B cell (primary cell): ENCODE results near the gene DCHS2. TPM values are rescaled to one million over a fixed set of nuclear protein-coding genes. Genes with fewer than 3 reads are reported as not detected.

ENCODE experiments used
- ATAC-seq: fragments of 200-7000 bp; cut with Tn5 transposase; one replicate; pipeline ENCODE4 v1.10.0; 2021; ENCODE audit warnings: low read depth, mild to moderate bottlenecking, moderate number of reproducible peaks, moderate library complexity
- CTCF ChIA-PET: fragments of 350-600 bp; sonication (Branson Sonifier 250); formaldehyde crosslinking; loops from one replicate; lab custom pipeline; 2021; ENCODE audit warnings: antibody characterized with exemption, inconsistent platforms; lab: Charles Lee
- POLR2A ChIA-PET: fragments of 350-600 bp; sonication (Branson Sonifier 250); formaldehyde crosslinking; loops from one replicate; lab custom pipeline; 2021; ENCODE audit warnings: antibody characterized with exemption; lab: Charles Lee
- DNase-seq: peaks from one replicate; pipeline ENCODE4 v3.0.0; 2013
- H2AFZ ChIP-seq: 2 replicates; pipeline ENCODE4 v1.6.1; 2012; ENCODE audit warnings: mild to moderate bottlenecking, low read depth, low read length; ENCODE audit not compliant: insufficient read depth, poor library complexity, severe bottlenecking
- H3K27ac ChIP-seq, 2 donors: 1 replicate in 1 of 2; 2 replicates in 1 of 2; pipeline ENCODE4 v1.5.1; 2012 to 2013; ENCODE audit warnings: low read length in 2 of 2, mild to moderate bottlenecking in 2 of 2, moderate library complexity in 1 of 2
- H3K27me3 ChIP-seq, 4 experiments: fragments of 200-600 bp in 1 of 4; sonication (generic) in 1 of 4; replicated peaks in 1 of 4; 1 replicate in 2 of 4; 2 replicates in 2 of 4; pipeline versions ENCODE4 v1.6.1 to v1.7.0; 2013 to 2016; ENCODE audit warnings: low read length in 3 of 4, mild to moderate bottlenecking in 2 of 4, mixed read lengths in 1 of 4, moderate library complexity in 1 of 4; ENCODE audit not compliant: insufficient read depth in 4 of 4, control insufficient read depth in 3 of 4; ENCODE audit errors: control extremely low read depth in 1 of 4
- H3K36me3 ChIP-seq, 2 experiments: replicated peaks in 1 of 2; 1 replicate in 1 of 2; 2 replicates in 1 of 2; pipeline versions ENCODE4 v1.6.1 to v1.7.1; 2013; ENCODE audit warnings: low read length in 1 of 2; ENCODE audit not compliant: insufficient read depth in 2 of 2, control insufficient read depth in 1 of 2; ENCODE audit errors: control extremely low read depth in 1 of 2, extremely low read depth in 1 of 2
- H3K4me1 ChIP-seq, 2 donors: fragments of 200-600 bp in 1 of 2; sonication (generic) in 1 of 2; 1 replicate in 1 of 2; 2 replicates in 1 of 2; pipeline versions ENCODE4 v1.5.1 to v1.6.1; 2013 to 2017; ENCODE audit warnings: low read length in 2 of 2; ENCODE audit not compliant: control insufficient read depth in 2 of 2, insufficient read depth in 2 of 2
- H3K4me2 ChIP-seq: replicated peaks from 2 replicates; pipeline ENCODE3; 2012; ENCODE audit warnings: mild to moderate bottlenecking, low read depth, low read length; ENCODE audit not compliant: poor library complexity, severe bottlenecking
- H3K4me3 ChIP-seq, 5 experiments: fragments of 200-600 bp in 1 of 5; sonication (generic) in 1 of 5; 1 replicate in 3 of 5; 2 replicates in 2 of 5; pipeline versions ENCODE4 v1.5.1 to v1.7.0; 2011 to 2016; ENCODE audit warnings: low read length in 4 of 5, mild to moderate bottlenecking in 4 of 5, low read depth in 2 of 5, control low read depth in 1 of 5, moderate library complexity in 1 of 5; ENCODE audit not compliant: insufficient read depth in 1 of 5; ENCODE audit errors: control extremely low read depth in 1 of 5, extremely low read depth in 1 of 5
- H3K79me2 ChIP-seq: fragments of 200-600 bp; sonication (generic); one replicate; pipeline ENCODE4 v1.6.0; 2016; ENCODE audit warnings: low read length; ENCODE audit not compliant: control insufficient read depth, insufficient read depth
- H3K9ac ChIP-seq: fragments of 200-600 bp; sonication (generic); 2 replicates; pipeline ENCODE4 v1.6.1; 2017; ENCODE audit warnings: mild to moderate bottlenecking, low read length, moderate library complexity
- H3K9me3 ChIP-seq, 3 donors: one replicate each; pipeline versions ENCODE4 v1.6.1 to v1.7.1; 2013; ENCODE audit warnings: low read length in 2 of 3; ENCODE audit not compliant: control insufficient read depth in 2 of 3, insufficient read depth in 1 of 3; ENCODE audit errors: control extremely low read depth in 1 of 3
- H4K20me1 ChIP-seq: 2 replicates; pipeline ENCODE4 v1.6.0; 2012; ENCODE audit warnings: mild to moderate bottlenecking, low read length; ENCODE audit not compliant: insufficient read depth, control insufficient read depth, poor library complexity, severe bottlenecking
- H3K27ac Mint-ChIP-seq: one replicate; pipeline ENCODE4 v1.8.0; 2021; ENCODE audit warnings: mixed read lengths
- H3K27me3 Mint-ChIP-seq: one replicate; pipeline ENCODE4 v1.8.0; 2021; ENCODE audit warnings: mixed read lengths
- H3K4me1 Mint-ChIP-seq: one replicate; pipeline ENCODE4 v1.8.0; 2021; ENCODE audit warnings: mixed read lengths
- H3K4me3 Mint-ChIP-seq: one replicate; pipeline ENCODE4 v1.8.0; 2021; ENCODE audit warnings: mixed read lengths
- H3K9me3 Mint-ChIP-seq: one replicate; pipeline ENCODE4 v1.8.0; 2022; ENCODE audit warnings: mixed read lengths; ENCODE audit not compliant: insufficient read depth
- CTCF ChIP-seq: fragments of 200-600 bp; IDR thresholded peaks from one replicate; pipeline ENCODE4 v1.8.0; 2022; ENCODE audit warnings: antibody characterized with exemption, mild to moderate bottlenecking
- EZH2 ChIP-seq: IDR thresholded peaks from 2 replicates; pipeline ENCODE4 v1.6.1; 2012; ENCODE audit warnings: borderline replicate concordance, low read depth, mild to moderate bottlenecking, moderate library complexity, low read length; ENCODE audit not compliant: insufficient read depth, poor library complexity, severe bottlenecking
- WGBS: methylation state at CpG from one replicate; pipeline ENCODE4 v1.1.5; 2013; ENCODE audit warnings: missing lambda C conversion rate; ENCODE audit not compliant: insufficient coverage; 5-methylcytosine and 5-hydroxymethylcytosine counted together
- intact Hi-C: fragments of 100-400 bp; cut with micrococcal nuclease; formaldehyde crosslinking; loops from one replicate; pipeline ENCODE4 v1.10.0; 2022
- polyA plus RNA-seq: library from polyadenylated mRNA; depleted of rRNA; stranded (reverse); fragments of >200 nt; gene quantifications from 2 replicates; pipeline ENCODE4 v1.2.3, GENCODE V29; 2012
- total RNA-seq, 2 donors: library from RNA; stranded (reverse); fragments of 120-200 nt in 1 of 2; gene quantifications; 1 replicate in 1 of 2; 2 replicates in 1 of 2; pipeline versions ENCODE4 v1.2.3 to v1.2.4, GENCODE V29; 2013 to 2022

DCHS2 gene
- total and polyA plus RNA-seq, 2 donors (not counting 1 experiment from before 2014, with no cell fraction given), result 0.02 to 0.06 TPM

GRCh38 chr4:154304679-154305078 lies 186.9 kb downstream of the DCHS2 start:
- Mint-ChIP-seq H3K4me3 (no peak overlapping the region), H3K27me3 (peaks cover 3% of the 10 kb centered on the region), H3K4me1 (no peaks in the 10 kb centered on the region), H3K9me3 (no peaks in the 10 kb centered on the region), H3K27ac (no peak overlapping the region)
- H3K79me2 ChIP-seq, result no peaks in the 10 kb centered on the region
- no peak for DNase-seq
- H3K9ac ChIP-seq, result no peak overlapping the region
- WGBS, result 100% methylated on average over 1 of the region's 5 CpGs
- POLR2A ChIA-PET, result no interaction called here
- CTCF ChIA-PET, result no interaction called here
- H3K36me3 ChIP-seq, result no peaks in the 10 kb centered on the region
- no peak for TF ChIP-seq CTCF
- TF ChIP-seq EZH2, result no peak
- H3K27me3 ChIP-seq, result peaks cover 0 to 3% (median 0%) of the 10 kb centered on the region in 4 experiments
- no peak overlapping the region for H2AFZ ChIP-seq
- no peaks in the 10 kb centered on the region for H3K9me3 ChIP-seq
- H3K4me1 ChIP-seq, result no peaks in the 10 kb centered on the region
- no peak for ATAC-seq
- no peak overlapping the region for H3K27ac ChIP-seq
- no peaks in the 10 kb centered on the region for H4K20me1 ChIP-seq
- H3K4me3 ChIP-seq, result no peak overlapping the region
- intact Hi-C loops, result no loop called here
- no peak overlapping the region for H3K4me2 ChIP-seq

- H3K27me3 ChIP-seq, result peaks cover 0 to 3% (median 0%) of the 10 kb centered on the region in 4 experiments
- no peak overlapping the region for H3K4me3 Mint-ChIP-seq
- no peak overlapping the region for H3K9ac ChIP-seq
- no peaks in the 10 kb centered on the region for H3K9me3 ChIP-seq
- peaks cover 15% of the 10 kb centered on the region for H3K27me3 Mint-ChIP-seq
- H3K4me1 Mint-ChIP-seq, result no peaks in the 10 kb centered on the region
- no peak overlapping the region for H2AFZ ChIP-seq
- no peaks in the 10 kb centered on the region for H3K4me1 ChIP-seq
- H3K27ac Mint-ChIP-seq, result no peak overlapping the region
- intact Hi-C loops, result no loop called here
- POLR2A ChIA-PET, result no interaction called here
- H3K4me2 ChIP-seq, result no peak overlapping the region
- no peak overlapping the region for H3K27ac ChIP-seq
- CTCF ChIA-PET, result no interaction called here
- no peaks in the 10 kb centered on the region for H3K9me3 Mint-ChIP-seq
- H3K36me3 ChIP-seq, result no peaks in the 10 kb centered on the region
- ATAC-seq, result no peak
- DNase-seq, result no peak
- no peaks in the 10 kb centered on the region for H3K79me2 ChIP-seq
- TF ChIP-seq EZH2 (no peak), CTCF (no peak)
- H4K20me1 ChIP-seq, result no peaks in the 10 kb centered on the region
- no peak overlapping the region for H3K4me3 ChIP-seq
- WGBS, result no CpG with 5 or more reads among the region's 4 CpGs
Observed at GRCh38 chr4:154294652-154295350, 196.8 kb downstream of the DCHS2 start.
